HepG2 (cell line): ENCODE data around the gene KCNJ5. TPM values are rescaled to one million over a fixed set of nuclear protein-coding genes. Genes with fewer than 3 reads are reported as not detected.
A peak's percentile ranks its signal among the peaks of the same experiment; 100 is the strongest.

Source experiments
- GABPB1 ChIP-seq: IDR thresholded peaks from 2 replicates; pipeline ENCODE4 v1.6.1; 2016; ENCODE audit warnings: mild to moderate bottlenecking, missing genetic modification reagents, moderate library complexity, missing compliant biosample characterization
- HDAC1 ChIP-seq: sonication (generic); formaldehyde crosslinking; IDR thresholded peaks from 2 replicates; pipeline ENCODE4 v1.5.1; 2020; ENCODE audit warnings: mild to moderate bottlenecking, missing genetic modification reagents
- MED1 ChIP-seq: sonication (generic); formaldehyde crosslinking; IDR thresholded peaks from 2 replicates; pipeline ENCODE4 v1.4.0; 2020; ENCODE audit warnings: missing genetic modification reagents
- SNAPC2 ChIP-seq: sonication (generic); formaldehyde crosslinking; IDR thresholded peaks from 2 replicates; pipeline ENCODE4 v1.8.1; 2022; ENCODE audit warnings: mild to moderate bottlenecking, missing genetic modification reagents
- SRSF4 ChIP-seq: fragments of 200-400 bp; formaldehyde crosslinking; IDR thresholded peaks from one replicate; pipeline ENCODE4 v1.6.1; 2018; ENCODE audit warnings: mild to moderate bottlenecking, low read depth, low read length, moderate library complexity; ENCODE audit not compliant: poor library complexity, severe bottlenecking
- TERF1 ChIP-seq: sonication (generic); formaldehyde crosslinking; IDR thresholded peaks from 2 replicates; pipeline ENCODE4 v1.8.0; 2022; ENCODE audit warnings: mild to moderate bottlenecking, missing genetic modification reagents, moderate library complexity
- ZNF687 ChIP-seq: sonication (generic); formaldehyde crosslinking; IDR thresholded peaks from 2 replicates; pipeline ENCODE4 v1.5.1; 2020; ENCODE audit warnings: mild to moderate bottlenecking, missing genetic modification reagents, moderate library complexity
- ZNF768 ChIP-seq: sonication (generic); formaldehyde crosslinking; IDR thresholded peaks from 2 replicates; pipeline ENCODE4 v1.4.0; 2020; ENCODE audit warnings: missing genetic modification reagents
- ZSCAN25 ChIP-seq: sonication (generic); formaldehyde crosslinking; IDR thresholded peaks from 2 replicates; pipeline ENCODE4 v1.8.0; 2022; ENCODE audit warnings: mild to moderate bottlenecking, missing genetic modification reagents
- polyA plus RNA-seq, 8 experiments: library from polyadenylated mRNA; depleted of rRNA in 3 of 8; stranded (reverse) in 7 of 8; unstranded in 1 of 8; fragments of >200 nt; fragmentation: Illumina TruSeq in 4 of 8; extraction: Trizol in 4 of 8; gene quantifications; 2 replicates each; pipeline versions ENCODE4 v1.2.1 to v1.2.3, GENCODE V29; 2011 to 2016; ENCODE audit warnings: low read depth in 4 of 8, missing spikeins in 1 of 8, mixed read lengths in 1 of 8; ENCODE audit not compliant: insufficient read depth in 1 of 8
- total RNA-seq, 5 experiments: library from RNA; depleted of rRNA; stranded (reverse); fragments of >200 nt; fragmentation: Illumina TruSeq; extraction: Trizol; gene quantifications; 2 replicates each; pipeline ENCODE4 v1.2.3, GENCODE V29; 2016; ENCODE audit warnings: low read depth in 1 of 5
- TF ChIP-seq, protein P1 (sequence below): sonication (generic); formaldehyde crosslinking; conservative IDR thresholded peaks from 2 replicates; pipeline ENCODE4 v1.4.0; 2020; ENCODE audit warnings: missing genetic modification reagents
- TF ChIP-seq, protein P2 (sequence below): sonication (generic); formaldehyde crosslinking; IDR thresholded peaks from 2 replicates; pipeline ENCODE4 v1.4.0; 2020; ENCODE audit warnings: mild to moderate bottlenecking, missing genetic modification reagents

Gene KCNJ5
- total and polyA plus RNA-seq, 2 of the 13 experiments (the other 11 are each of a cell fraction or from before 2014, with no cell fraction given): not detected

- TF ChIP-seq ZNF687 (peak; percentile 42; the same call in 1 of the 2 replicates), GABPB1 (CRISPR knock-in tag) (peak; percentile 34; the same call in 1 of the 2 replicates), ZNF768 (peak; percentile 15; the same call in 1 of the 2 replicates), SRSF4 (no peak), SNAPC2 (CRISPR knock-in tag) (no peak), HDAC1 (0 out of 2 replicates have a peak, but pooled peaks have one; percentile 40), ZSCAN25 (CRISPR knock-in tag) (0 out of 2 replicates have a peak, but pooled peaks have one; percentile 20), TERF1 (CRISPR knock-in tag) (no peak), MED1 (CRISPR knock-in tag) (no peak)
- TF ChIP-seq, protein P1, sequence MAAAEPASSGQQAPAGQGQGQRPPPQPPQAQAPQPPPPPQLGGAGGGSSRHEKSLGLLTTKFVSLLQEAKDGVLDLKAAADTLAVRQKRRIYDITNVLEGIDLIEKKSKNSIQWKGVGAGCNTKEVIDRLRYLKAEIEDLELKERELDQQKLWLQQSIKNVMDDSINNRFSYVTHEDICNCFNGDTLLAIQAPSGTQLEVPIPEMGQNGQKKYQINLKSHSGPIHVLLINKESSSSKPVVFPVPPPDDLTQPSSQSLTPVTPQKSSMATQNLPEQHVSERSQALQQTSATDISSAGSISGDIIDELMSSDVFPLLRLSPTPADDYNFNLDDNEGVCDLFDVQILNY (CRISPR knock-in tag): no peak
- TF ChIP-seq, protein P2, sequence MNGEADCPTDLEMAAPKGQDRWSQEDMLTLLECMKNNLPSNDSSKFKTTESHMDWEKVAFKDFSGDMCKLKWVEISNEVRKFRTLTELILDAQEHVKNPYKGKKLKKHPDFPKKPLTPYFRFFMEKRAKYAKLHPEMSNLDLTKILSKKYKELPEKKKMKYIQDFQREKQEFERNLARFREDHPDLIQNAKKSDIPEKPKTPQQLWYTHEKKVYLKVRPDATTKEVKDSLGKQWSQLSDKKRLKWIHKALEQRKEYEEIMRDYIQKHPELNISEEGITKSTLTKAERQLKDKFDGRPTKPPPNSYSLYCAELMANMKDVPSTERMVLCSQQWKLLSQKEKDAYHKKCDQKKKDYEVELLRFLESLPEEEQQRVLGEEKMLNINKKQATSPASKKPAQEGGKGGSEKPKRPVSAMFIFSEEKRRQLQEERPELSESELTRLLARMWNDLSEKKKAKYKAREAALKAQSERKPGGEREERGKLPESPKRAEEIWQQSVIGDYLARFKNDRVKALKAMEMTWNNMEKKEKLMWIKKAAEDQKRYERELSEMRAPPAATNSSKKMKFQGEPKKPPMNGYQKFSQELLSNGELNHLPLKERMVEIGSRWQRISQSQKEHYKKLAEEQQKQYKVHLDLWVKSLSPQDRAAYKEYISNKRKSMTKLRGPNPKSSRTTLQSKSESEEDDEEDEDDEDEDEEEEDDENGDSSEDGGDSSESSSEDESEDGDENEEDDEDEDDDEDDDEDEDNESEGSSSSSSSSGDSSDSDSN (CRISPR knock-in tag): peak; percentile 75; the same call in 1 of the 2 replicates
These were observed at the start of gene KCNJ5 (continued) for GRCh38 chr11:128890543-128891368.
